Parathyroid adenoma (tissue), 2 donors: ENCODE data around the gene RNF112.

Source experiments
- H2AFZ ChIP-seq: fragments of 300-600 bp; sonication (generic); one replicate; pipeline ENCODE4 v1.7.0; 2017; ENCODE audit warnings: antibody characterized with exemption, mild to moderate bottlenecking
- H3K27ac ChIP-seq: fragments of 300-600 bp; sonication (generic); one replicate; pipeline ENCODE4 v1.7.0; 2017
- H3K27me3 ChIP-seq: fragments of 300-600 bp; sonication (generic); one replicate; pipeline ENCODE4 v1.7.0; 2017; ENCODE audit warnings: low read length; ENCODE audit not compliant: control insufficient read depth, insufficient read depth
- H3K36me3 ChIP-seq: fragments of 300-600 bp; sonication (generic); one replicate; pipeline ENCODE4 v1.7.0; 2017; ENCODE audit warnings: low read length; ENCODE audit not compliant: control insufficient read depth, insufficient read depth
- H3K4me1 ChIP-seq: fragments of 300-600 bp; sonication (generic); one replicate; pipeline ENCODE4 v1.7.0; 2017; ENCODE audit warnings: control low read depth
- H3K4me2 ChIP-seq: fragments of 300-600 bp; sonication (generic); one replicate; pipeline ENCODE4 v1.7.0; 2017; ENCODE audit warnings: low read length
- H3K4me3 ChIP-seq: fragments of 300-600 bp; sonication (generic); one replicate; pipeline ENCODE4 v1.7.0; 2017; ENCODE audit warnings: low read depth, low read length
- H3K79me2 ChIP-seq: fragments of 300-600 bp; sonication (generic); one replicate; pipeline ENCODE4 v1.7.0; 2017; ENCODE audit warnings: control low read depth
- H3K9ac ChIP-seq: fragments of 300-600 bp; sonication (generic); one replicate; pipeline ENCODE4 v1.7.0; 2017; ENCODE audit warnings: mild to moderate bottlenecking
- H3K9me3 ChIP-seq: fragments of 300-600 bp; sonication (generic); one replicate; pipeline ENCODE4 v1.7.0; 2017; ENCODE audit warnings: low read length; ENCODE audit not compliant: control insufficient read depth
- TF ChIP-seq, protein P1 (sequence below): fragments of 300-600 bp; sonication (generic); IDR thresholded peaks from one replicate; pipeline ENCODE4 v1.7.0; 2017; ENCODE audit warnings: antibody characterized with exemption, mild to moderate bottlenecking
- donor health status: primary hyperparathyroidism.

The RNF112 gene

DNA sequence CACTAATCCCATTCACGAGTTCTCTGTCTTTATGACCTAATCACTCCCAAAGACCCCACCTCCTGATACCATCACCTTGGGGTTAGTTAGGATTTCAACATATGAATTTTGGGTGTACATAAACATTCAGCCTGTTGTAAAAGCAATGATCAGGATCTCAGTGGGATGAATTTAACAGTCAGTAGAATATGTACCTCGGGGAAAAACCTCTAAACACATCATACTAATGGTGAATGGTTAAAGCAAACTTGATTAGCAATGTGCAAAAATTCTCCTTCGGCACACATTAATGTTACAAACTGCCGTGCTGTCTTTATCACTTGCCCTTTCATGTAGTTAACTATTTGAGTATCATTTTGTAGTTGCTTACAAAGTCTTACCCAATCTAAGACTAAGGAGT lies 10.2 kb downstream of the RNF112 start:
- Histone ChIP-seq H3K9me3 (no peaks in the 10 kb centered on the region), H2AFZ (no peak overlapping the region), H3K79me2 (no peaks in the 10 kb centered on the region), H3K4me1 (no peaks in the 10 kb centered on the region), H3K36me3 (no peaks in the 10 kb centered on the region), H3K27ac (no peak overlapping the region), H3K27me3 (no peaks in the 10 kb centered on the region), H3K4me2 (no peak overlapping the region), H3K4me3 (no peak overlapping the region), H3K9ac (no peak overlapping the region)
- TF ChIP-seq, protein P1, sequence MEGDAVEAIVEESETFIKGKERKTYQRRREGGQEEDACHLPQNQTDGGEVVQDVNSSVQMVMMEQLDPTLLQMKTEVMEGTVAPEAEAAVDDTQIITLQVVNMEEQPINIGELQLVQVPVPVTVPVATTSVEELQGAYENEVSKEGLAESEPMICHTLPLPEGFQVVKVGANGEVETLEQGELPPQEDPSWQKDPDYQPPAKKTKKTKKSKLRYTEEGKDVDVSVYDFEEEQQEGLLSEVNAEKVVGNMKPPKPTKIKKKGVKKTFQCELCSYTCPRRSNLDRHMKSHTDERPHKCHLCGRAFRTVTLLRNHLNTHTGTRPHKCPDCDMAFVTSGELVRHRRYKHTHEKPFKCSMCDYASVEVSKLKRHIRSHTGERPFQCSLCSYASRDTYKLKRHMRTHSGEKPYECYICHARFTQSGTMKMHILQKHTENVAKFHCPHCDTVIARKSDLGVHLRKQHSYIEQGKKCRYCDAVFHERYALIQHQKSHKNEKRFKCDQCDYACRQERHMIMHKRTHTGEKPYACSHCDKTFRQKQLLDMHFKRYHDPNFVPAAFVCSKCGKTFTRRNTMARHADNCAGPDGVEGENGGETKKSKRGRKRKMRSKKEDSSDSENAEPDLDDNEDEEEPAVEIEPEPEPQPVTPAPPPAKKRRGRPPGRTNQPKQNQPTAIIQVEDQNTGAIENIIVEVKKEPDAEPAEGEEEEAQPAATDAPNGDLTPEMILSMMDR, result no peak

DNA sequence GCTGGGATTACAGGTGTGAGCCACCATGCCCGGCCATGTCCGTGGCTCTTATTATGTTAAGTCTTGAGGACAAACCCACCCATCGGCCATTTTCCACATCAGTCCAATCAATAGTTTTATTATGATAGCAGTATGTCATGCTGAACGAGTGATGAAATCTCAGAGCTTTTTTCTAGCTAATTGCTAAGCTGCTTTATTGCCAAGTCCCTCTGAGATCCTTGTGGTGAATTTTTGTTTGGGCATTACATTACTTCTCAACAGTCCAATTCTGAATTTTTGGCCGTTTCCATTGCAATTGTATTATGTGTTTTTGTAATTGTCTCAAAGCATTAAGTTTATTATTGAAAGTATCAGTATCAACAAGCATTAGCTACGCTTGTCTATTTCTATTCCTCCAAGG lies 10.9 kb downstream of the RNF112 start:
- TF ChIP-seq, protein P1, result no peak
- H3K4me3 ChIP-seq, result no peak overlapping the region
- no peak overlapping the region for H3K9ac ChIP-seq
- no peaks in the 10 kb centered on the region for H3K9me3 ChIP-seq
- no peaks in the 10 kb centered on the region for H3K36me3 ChIP-seq
- no peak overlapping the region for H3K27ac ChIP-seq
- H3K4me2 ChIP-seq, result no peak overlapping the region
- H3K79me2 ChIP-seq, result no peaks in the 10 kb centered on the region
- no peaks in the 10 kb centered on the region for H3K4me1 ChIP-seq
- no peaks in the 10 kb centered on the region for H3K27me3 ChIP-seq
- no peak overlapping the region for H2AFZ ChIP-seq

DNA sequence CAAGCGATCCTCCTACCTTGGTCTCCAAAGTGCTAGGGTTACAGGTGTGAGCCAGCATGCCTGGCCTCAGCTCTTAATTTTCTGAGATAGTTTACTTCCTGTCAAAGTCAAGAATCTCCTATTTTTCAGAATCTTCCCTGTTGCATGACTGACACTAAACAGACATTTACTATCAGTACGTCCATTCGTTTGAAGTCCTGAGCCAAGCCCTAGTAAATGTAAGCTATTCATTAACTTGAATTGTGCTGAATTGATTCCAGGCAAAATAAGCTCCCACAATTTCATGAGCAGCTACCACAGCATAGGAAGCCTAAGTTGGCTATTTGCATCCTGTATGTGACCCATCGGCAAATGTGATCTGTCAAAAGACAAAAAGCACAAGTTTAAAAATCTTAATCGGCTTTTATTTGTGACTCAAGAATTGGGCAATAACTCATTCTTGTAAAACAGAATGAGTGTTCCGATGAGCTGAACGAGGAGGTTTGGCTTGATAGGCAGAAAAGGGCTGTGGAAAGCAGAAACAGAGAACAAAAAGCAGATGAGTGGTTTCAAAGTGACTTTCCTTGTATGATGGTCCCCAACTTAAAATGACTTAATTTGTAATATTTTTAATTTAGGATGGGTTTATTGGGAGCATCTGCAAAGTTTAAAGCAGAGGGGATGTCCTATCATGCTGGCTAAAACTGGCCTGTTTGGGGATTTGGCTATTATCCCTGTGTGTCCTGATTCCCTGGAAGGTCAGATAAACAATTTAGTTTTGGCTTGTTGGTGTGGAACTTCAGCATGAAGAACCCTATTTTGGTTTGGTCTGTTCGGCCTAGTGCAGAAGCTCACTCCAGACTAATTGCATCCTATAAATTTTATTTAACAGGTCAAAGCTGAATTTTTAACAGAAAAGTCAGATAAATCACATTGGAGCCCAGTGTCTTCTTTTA lies 14.2 kb downstream of the RNF112 start:
- TF ChIP-seq, protein P1, result no peak
- Histone ChIP-seq H3K4me1 (no peaks in the 10 kb centered on the region), H3K9ac (no peak overlapping the region), H2AFZ (no peak overlapping the region), H3K4me2 (no peak overlapping the region), H3K4me3 (no peak overlapping the region), H3K9me3 (no peaks in the 10 kb centered on the region), H3K27ac (no peak overlapping the region), H3K36me3 (no peaks in the 10 kb centered on the region), H3K79me2 (no peaks in the 10 kb centered on the region), H3K27me3 (no peaks in the 10 kb centered on the region)

GRCh38 chr17:19426631-19427030 lies 15.6 kb downstream of the RNF112 start:
- Histone ChIP-seq H3K36me3 (no peaks in the 10 kb centered on the region), H3K27me3 (no peaks in the 10 kb centered on the region), H2AFZ (no peak overlapping the region), H3K4me1 (no peaks in the 10 kb centered on the region), H3K27ac (no peak overlapping the region), H3K9me3 (no peaks in the 10 kb centered on the region), H3K4me2 (no peak overlapping the region), H3K79me2 (no peaks in the 10 kb centered on the region), H3K4me3 (no peak overlapping the region), H3K9ac (no peak overlapping the region)
- TF ChIP-seq, protein P1, result no peak

- Histone ChIP-seq H3K9me3 (no peaks in the 10 kb centered on the region), H3K4me1 (no peaks in the 10 kb centered on the region), H3K79me2 (no peaks in the 10 kb centered on the region), H3K4me2 (no peak overlapping the region), H3K9ac (no peak overlapping the region), H3K27ac (no peak overlapping the region), H3K27me3 (no peaks in the 10 kb centered on the region), H3K4me3 (no peak overlapping the region), H2AFZ (no peak overlapping the region), H3K36me3 (no peaks in the 10 kb centered on the region)
- TF ChIP-seq, protein P1, result no peak
Observed at GRCh38 chr17:19431691-19432090, 20.7 kb downstream of the RNF112 start.
